HCEC 1CT (cell line): ENCODE measurements around the gene DOCK4.

Experiments used
- DNase-seq: peaks from one replicate; pipeline ENCODE4 v3.0.0-alpha.2; 2017

Gene DOCK4

GRCh38 chr7:112190120-112190519, 16.1 kb downstream of the DOCK4 start:
- DNase-seq, result no peak

GRCh38 chr7:112189691-112190090, 16.5 kb downstream of the DOCK4 start:
- no peak for DNase-seq

DNA sequence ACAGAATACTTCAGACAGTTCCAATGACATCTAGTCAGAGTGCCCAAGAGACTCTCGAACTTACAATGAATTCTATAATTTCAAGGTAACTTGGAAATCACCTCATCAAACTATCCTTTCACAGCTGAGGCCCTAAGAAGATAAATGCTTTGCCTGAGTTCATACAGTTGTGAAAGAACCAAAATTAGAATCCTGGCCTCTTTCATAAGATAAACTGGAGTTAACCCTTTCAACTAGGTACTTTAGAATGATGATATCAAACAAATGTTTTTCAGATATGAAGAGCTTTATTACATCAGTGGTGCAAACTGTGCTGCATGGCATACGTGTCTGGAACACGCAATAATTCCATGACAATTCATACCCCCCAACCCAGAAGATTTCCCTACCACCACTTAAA, 17.9 kb downstream of the DOCK4 start:
- DNase-seq, result no peak

- DNase-seq, result no peak
Measured at GRCh38 chr7:112186300-112186699, 19.9 kb downstream of the DOCK4 start.

- no peak for DNase-seq
Measured at GRCh38 chr7:112185005-112185834, 21.0 kb downstream of the DOCK4 start.

GRCh38 chr7:112184455-112184854, 21.7 kb downstream of the DOCK4 start:
- DNase-seq, result no peak

GRCh38 chr7:112183266-112183665, 22.9 kb downstream of the DOCK4 start:
- DNase-seq, result no peak

DNA sequence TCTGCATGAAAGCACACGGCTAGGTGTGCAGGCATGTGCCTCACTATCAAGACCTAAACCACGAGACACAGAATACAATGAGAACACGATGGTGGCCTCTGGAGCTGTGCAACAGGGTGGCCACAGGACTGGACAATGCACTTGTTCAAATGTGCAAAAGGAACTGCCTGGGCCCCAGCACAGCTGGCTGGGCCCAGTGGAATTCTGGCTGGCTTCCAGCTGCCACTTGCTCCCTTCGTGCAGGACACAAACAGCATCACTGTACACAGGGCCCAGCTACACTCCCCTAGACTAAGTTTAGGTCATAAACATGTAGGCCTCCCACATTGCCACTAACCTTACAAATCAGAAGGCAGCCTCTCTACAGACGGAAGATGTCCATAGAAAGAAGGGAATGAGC, 23.4 kb downstream of the DOCK4 start:
- no peak for DNase-seq

DNA sequence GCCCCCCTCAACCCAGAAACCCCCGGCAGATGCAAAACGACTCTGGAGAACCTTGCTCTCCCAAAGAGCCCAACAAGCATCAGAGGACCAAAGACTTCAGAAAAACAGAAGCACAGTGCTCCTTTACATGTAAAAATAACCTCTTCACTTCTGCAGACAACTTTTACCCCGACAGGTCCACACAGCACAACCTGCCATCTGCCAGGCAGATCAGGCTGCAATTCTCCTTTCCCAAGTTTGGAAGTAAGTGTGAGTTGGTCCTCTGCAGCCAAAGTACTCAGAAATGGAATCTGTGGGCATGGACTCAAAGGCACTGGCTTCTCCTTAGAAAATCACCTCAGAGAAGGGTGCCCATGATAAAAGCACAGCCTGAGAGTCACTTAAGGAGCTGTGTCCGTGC, 26.0 kb downstream of the DOCK4 start:
- DNase-seq, result no peak

DNA sequence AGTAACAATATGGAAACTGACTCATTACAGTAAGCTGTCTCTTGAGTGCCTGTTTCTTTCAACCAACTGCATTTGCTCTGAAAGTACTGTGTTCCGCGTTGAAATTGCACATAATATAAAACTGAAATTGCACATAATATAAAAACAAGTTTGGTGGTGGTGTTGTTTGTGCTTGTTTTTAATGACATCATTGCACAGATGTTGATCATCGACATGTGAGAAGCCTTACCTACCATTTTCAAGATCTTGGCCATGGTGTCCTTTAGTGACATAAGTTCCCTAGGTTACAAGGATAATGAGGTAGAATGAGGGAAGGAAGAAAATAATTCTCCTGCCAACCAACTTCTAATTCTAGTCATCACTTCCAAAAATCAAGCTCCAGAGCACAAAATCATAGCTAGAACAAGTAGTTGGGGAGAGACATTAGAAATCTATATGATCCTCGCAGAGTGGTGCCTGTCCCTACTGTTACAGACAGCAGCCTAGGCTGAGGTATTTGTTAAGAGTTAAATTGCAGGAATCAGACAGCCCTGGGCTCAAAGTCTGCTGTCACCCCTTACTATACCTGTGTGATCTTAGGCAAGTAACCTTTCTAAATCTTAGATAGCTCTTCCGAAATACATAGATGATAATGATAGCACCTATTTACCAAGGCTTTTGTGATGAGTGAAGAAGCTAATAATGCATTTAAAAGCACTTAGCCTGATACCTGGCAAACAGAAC, 29.3 kb downstream of the DOCK4 start:
- no peak for DNase-seq

- no peak for DNase-seq
Measured at GRCh38 chr7:112176241-112176640, 30.0 kb downstream of the DOCK4 start.

DNA sequence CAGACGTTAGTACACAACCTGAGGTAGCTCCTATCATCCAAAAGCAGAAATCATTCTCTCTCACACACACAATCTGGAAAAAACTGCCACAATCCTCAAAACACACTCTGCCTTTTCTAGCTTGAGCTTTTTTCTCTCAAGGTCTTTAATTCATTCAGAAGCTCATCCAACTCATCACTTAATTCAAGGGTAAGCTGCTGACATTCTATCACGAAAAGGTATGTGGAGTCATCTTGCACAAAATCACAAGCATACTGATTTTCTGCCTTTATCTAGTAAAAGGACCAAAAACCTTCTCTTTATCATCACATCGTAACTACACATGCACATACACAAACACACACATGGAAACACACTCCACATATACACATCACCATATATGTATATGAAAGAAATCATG, 32.0 kb downstream of the DOCK4 start:
- no peak for DNase-seq

DNA sequence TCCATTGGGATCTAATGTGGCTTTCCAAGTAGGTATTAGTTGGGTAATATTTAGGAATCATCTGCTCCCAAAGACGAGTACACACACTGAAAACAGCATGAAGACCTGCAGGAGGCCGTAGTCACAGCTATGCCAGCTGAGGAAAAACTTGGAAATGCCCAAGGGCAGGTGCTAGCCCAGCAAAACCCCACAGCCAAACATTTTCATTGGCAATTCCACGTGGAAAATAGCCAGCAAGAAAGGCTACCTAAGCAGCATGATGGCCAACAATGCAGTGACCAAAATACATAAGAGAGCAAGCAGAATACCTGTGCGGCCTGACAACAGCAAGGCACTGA, 32.7 kb downstream of the DOCK4 start:
- no peak for DNase-seq

GRCh38 chr7:112172870-112173567, 33.2 kb downstream of the DOCK4 start:
- DNase-seq, result no peak

DNA sequence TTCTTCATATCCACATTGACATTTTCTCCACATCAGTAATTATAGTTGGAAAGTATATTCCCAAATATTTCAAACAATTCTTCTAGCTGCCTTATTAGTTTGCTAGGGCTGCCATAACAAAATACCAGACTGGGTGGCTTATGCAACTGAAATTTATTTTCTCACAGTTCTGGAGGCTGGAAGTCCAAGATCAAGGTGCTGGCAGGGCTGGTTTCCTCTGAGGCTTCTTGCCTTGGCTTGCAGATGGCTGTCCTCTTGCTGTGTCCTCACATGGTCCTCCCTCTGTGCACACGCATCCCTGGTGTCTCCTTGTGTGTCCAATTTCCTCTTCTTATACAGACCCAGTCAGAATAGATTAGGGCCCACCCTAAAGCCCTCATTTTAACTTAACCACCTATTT, 34.5 kb downstream of the DOCK4 start:
- DNase-seq, result no peak

- DNase-seq, result no peak
Measured at GRCh38 chr7:112168915-112169314, 37.3 kb downstream of the DOCK4 start.

- no peak for DNase-seq
Measured at GRCh38 chr7:112167147-112167546, 39.1 kb downstream of the DOCK4 start.

- no peak for DNase-seq
Measured at GRCh38 chr7:112162784-112163506, 43.3 kb downstream of the DOCK4 start.

- peak; percentile 72 for DNase-seq
Measured at GRCh38 chr7:112162142-112162766, 43.9 kb downstream of the DOCK4 start.

- DNase-seq, result no peak
Measured at GRCh38 chr7:112161253-112162141, 44.7 kb downstream of the DOCK4 start.

- no peak for DNase-seq
Measured at GRCh38 chr7:112160771-112161150, 45.4 kb downstream of the DOCK4 start.
